KOPT-K1 (cell line): Measurements from ENCODE around the gene EVI5.
"Not testable (repeated sequence)": the region's sequence is repeated elsewhere in the genome, so short reads cannot be mapped to it uniquely, and the experiment has no call there.

Experiments used
- H3K27ac ChIP-seq: fragments of 200-600 bp; sonication (generic); 2 replicates; pipeline ENCODE4 v1.5.1; 2016; ENCODE audit warnings: antibody characterized with exemption, mild to moderate bottlenecking, low read depth, low read length; ENCODE audit not compliant: poor library complexity, severe bottlenecking
- H3K36me3 ChIP-seq: fragments of 200-600 bp; sonication (generic); 2 replicates; pipeline ENCODE4 v1.5.1; 2017; ENCODE audit warnings: antibody characterized with exemption, mild to moderate bottlenecking, low read length, moderate library complexity; ENCODE audit not compliant: insufficient read depth
- H3K9me3 ChIP-seq: fragments of 200-600 bp; sonication (generic); 2 replicates; pipeline ENCODE4 v1.5.1; 2017; ENCODE audit warnings: antibody characterized with exemption, low read length, mild to moderate bottlenecking; ENCODE audit not compliant: insufficient read depth, poor library complexity, severe bottlenecking

Gene EVI5

GRCh38 chr1:92707292-92707691, 77.6 kb downstream of the EVI5 start:
- no peak overlapping the region for H3K27ac ChIP-seq
- no peaks in the 10 kb centered on the region for H3K36me3 ChIP-seq
- H3K9me3 ChIP-seq = no peaks in the 10 kb centered on the region

- H3K36me3 ChIP-seq = no peaks in the 10 kb centered on the region
- H3K9me3 ChIP-seq = no peaks in the 10 kb centered on the region
- no peak overlapping the region for H3K27ac ChIP-seq
These were observed 79.5 kb downstream of the EVI5 start for GRCh38 chr1:92705446-92705845.

- Histone ChIP-seq H3K27ac (no peak overlapping the region), H3K36me3 (no peaks in the 10 kb centered on the region), H3K9me3 (no peaks in the 10 kb centered on the region)
These were observed 83.8 kb downstream of the EVI5 start for GRCh38 chr1:92701147-92701546.

GRCh38 chr1:92698932-92699331, 86.0 kb downstream of the EVI5 start:
- no peaks in the 10 kb centered on the region for H3K9me3 ChIP-seq
- no peaks in the 10 kb centered on the region for H3K36me3 ChIP-seq
- H3K27ac ChIP-seq = no peak overlapping the region

GRCh38 chr1:92695104-92695503, 89.8 kb downstream of the EVI5 start:
- H3K36me3 ChIP-seq = no peaks in the 10 kb centered on the region
- no peaks in the 10 kb centered on the region for H3K9me3 ChIP-seq
- H3K27ac ChIP-seq = no peak overlapping the region

- no peaks in the 10 kb centered on the region for H3K9me3 ChIP-seq
- no peak overlapping the region for H3K27ac ChIP-seq
- no peaks in the 10 kb centered on the region for H3K36me3 ChIP-seq
These were observed 93.0 kb downstream of the EVI5 start for GRCh38 chr1:92691925-92692324.

- Histone ChIP-seq H3K9me3 (no peaks in the 10 kb centered on the region), H3K27ac (no peak overlapping the region), H3K36me3 (no peaks in the 10 kb centered on the region)
These were observed 94.5 kb downstream of the EVI5 start for GRCh38 chr1:92690212-92690906.

- no peaks in the 10 kb centered on the region for H3K9me3 ChIP-seq
- no peak overlapping the region for H3K27ac ChIP-seq
- no peaks in the 10 kb centered on the region for H3K36me3 ChIP-seq
These were observed 104.9 kb downstream of the EVI5 start for GRCh38 chr1:92679980-92680379.

GRCh38 chr1:92663775-92664174, 121.1 kb downstream of the EVI5 start:
- Histone ChIP-seq H3K27ac (no peak overlapping the region), H3K9me3 (no peaks in the 10 kb centered on the region), H3K36me3 (no peaks in the 10 kb centered on the region)

- Histone ChIP-seq H3K36me3 (no peaks in the 10 kb centered on the region), H3K27ac (no peak overlapping the region), H3K9me3 (peaks cover 1% of the 10 kb centered on the region)
These were observed 122.9 kb downstream of the EVI5 start for GRCh38 chr1:92662048-92662447.

- Histone ChIP-seq H3K9me3 (peaks cover 40% of the 10 kb centered on the region), H3K27ac (no peak overlapping the region), H3K36me3 (no peaks in the 10 kb centered on the region)
These were observed 127.2 kb downstream of the EVI5 start for GRCh38 chr1:92657701-92658100.

- Histone ChIP-seq H3K9me3 (peaks cover 40% of the 10 kb centered on the region), H3K27ac (no peak overlapping the region), H3K36me3 (no peaks in the 10 kb centered on the region)
These were observed 129.6 kb downstream of the EVI5 start for GRCh38 chr1:92655197-92655801.

GRCh38 chr1:92653605-92654381, 131.1 kb downstream of the EVI5 start:
- Histone ChIP-seq H3K36me3 (no peaks in the 10 kb centered on the region), H3K27ac (no peak overlapping the region), H3K9me3 (peaks cover 40% of the 10 kb centered on the region)

- not testable (repeated sequence) for H3K36me3 ChIP-seq
These were observed 144.2 kb downstream of the EVI5 start for GRCh38 chr1:92640686-92641085.

GRCh38 chr1:92638498-92638897, 146.4 kb downstream of the EVI5 start:
- no peaks in the 10 kb centered on the region for H3K36me3 ChIP-seq
- no peak overlapping the region for H3K27ac ChIP-seq
- H3K9me3 ChIP-seq = no peaks in the 10 kb centered on the region

More at GRCh38 chr1:92640686-92641085, 144.2 kb downstream of the EVI5 start:
- H3K27ac ChIP-seq, H3K9me3 ChIP-seq: not testable (repeated sequence)
